Stimulated activated naive CD4-positive, alpha-beta T cell treated with Interleukin-2 at 50 U/mL for 16 hours (primary cell): ENCODE results near the gene SCIMP.
"Not testable (repeated sequence)": the region's sequence is repeated elsewhere in the genome, so short reads cannot be mapped to it uniquely, and the experiment has no call there.

Source experiments
- DNase-seq: peaks from one replicate; lab custom pipeline; 2025; lab: John Stamatoyannopoulos, UW

The SCIMP gene

DNA sequence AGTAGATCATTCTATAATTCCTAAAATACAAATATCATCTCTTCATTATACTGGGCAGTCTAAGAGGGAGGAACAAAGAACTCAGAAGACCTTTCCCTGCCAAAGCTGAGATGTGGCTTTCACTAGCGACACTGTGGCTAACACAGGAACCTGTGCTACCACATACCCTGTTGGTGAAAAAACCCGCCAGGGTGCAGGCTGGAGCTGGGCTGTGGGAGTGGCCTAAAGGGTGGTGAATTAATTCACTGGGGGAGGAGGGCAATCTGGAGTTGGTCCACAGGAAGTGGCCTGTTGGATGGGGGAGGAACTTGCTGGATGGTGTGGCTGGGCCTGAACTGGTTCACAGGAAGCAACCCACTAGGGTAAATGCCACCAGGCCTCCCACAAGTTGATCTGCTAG is 50.4 kb downstream of the SCIMP start:
- no peak for DNase-seq

DNA sequence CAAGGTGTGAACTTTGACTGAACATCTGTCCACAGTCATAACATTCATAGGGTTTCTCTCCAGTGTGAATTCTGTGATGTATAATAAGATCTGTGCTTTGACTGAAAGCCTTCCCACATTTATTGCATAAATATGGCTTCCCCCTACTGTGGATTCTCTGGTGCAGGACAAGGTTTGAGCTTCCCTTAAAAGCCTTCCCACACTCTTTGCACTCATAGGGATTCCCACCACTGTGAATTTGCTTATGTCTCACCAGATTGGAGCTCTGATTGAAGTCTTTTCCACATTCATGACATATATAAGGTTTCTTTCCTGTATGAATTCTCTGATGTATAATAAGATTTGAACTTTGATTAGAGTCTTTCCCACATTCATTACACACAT is 51.3 kb downstream of the SCIMP start:
- no peak for DNase-seq

DNA sequence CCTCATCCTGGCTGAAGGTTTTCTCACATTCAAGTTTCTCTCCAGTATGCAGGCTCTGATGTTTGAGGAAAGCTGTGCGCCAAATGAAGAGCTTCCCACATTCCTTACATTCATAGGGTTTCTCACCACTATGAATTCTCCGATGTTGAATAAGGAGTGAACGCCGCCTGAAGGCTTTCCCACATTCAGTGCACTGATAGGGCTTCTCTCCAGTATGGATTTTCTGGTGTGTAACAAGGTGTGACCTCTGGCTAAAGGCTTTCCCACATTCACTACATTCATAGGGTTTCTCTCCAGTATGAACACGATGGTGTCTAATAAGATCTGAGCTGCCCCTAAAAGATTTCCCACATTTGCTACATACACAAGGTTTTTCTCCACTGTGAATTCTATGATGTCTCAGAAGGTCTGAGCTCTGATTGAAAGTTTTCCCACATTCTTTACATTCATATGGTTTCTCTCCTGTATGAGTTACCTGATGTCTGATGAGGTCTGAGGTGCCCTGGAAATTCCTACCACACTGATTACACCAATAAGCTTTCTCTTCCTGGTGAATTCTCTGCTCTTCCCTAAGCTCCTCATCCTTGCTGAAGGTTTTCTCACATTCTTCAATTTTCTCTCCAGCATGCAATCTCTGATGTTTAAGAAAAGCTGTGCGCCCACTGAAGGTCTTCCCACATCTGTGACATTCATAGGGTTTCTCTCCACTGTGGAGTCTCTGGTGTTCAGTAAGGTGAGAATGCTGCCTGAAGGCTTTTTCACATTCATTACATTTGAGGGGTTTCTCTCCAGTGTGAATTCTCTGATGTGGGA is 51.9 kb downstream of the SCIMP start:
- DNase-seq: no peak

DNA sequence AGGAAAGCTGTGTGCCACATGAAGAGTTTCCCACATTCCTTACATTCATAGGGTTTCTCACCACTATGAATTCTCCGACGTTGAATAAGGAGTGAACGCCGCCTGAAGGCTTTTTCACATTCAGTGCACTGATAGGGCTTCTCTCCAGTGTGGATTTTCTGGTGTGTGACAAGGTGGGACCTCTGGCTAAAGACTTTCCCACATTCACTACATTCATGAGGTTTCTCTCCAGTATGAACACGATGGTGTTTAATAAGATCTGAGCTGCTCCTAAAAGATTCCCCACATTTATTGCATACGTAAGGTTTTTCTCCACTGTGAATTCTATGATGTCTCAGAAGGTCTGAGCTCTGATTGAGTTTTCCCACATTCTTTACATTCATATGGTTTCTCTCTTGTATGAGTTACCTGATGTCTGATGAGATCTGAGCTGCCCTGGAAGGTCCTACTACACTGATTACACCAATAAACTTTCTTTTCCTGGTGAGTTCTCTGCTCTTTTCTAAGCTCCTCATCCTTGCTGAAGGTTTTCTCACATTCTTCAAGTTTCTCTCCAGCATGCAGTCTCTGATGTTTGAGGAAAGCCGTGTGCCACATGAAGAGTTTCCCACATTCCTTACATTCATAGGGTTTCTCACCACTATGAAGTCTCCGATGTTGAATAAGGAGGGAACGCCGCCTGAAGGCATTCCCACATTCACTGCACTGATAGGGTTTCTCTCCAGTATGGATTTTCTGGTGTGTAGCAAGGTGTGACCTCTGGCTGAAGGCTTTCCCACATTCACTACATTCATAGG is 53.0 kb downstream of the SCIMP start:
- DNase-seq: no peak

DNA sequence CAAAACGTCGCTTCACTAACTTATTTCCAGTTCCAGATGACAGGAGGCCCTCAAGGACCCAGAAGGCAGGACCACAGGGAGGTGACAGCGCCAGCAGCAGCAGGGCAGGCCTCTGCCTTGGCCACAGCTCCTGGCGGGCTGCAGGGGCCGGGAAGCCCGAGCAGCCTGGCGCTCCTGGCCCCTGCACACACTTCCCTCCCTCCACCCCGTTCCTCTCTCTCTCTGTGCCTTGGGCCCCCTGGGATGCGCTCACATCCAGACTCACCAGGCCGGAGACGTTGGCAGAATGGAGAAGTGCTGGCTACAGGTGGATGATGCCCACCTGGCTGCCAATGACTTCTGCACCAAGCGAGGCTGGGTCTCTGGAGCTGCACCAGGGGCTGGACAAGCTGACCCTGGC is 55.7 kb downstream of the SCIMP start:
- DNase-seq: no peak

DNA sequence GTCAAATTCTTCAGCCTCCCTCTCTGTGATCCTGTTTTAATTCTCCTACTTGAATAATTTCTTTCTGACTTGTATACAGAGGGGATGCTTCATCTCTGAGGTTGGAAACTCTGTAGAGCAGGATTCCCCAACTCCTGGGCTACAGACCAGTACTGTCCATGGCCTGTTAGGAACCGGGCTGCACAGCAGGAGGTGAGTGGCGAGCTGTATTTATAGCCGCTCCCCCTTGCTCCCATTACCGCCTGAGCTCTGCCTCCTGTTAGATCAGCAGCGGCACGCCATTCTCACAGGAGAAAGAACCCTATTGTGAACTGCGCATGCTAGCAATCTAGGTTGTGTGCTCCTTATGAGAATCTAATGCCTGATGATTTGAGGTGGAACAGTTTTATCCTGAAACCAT is 59.6 kb downstream of the SCIMP start:
- DNase-seq: not testable (repeated sequence)

DNA sequence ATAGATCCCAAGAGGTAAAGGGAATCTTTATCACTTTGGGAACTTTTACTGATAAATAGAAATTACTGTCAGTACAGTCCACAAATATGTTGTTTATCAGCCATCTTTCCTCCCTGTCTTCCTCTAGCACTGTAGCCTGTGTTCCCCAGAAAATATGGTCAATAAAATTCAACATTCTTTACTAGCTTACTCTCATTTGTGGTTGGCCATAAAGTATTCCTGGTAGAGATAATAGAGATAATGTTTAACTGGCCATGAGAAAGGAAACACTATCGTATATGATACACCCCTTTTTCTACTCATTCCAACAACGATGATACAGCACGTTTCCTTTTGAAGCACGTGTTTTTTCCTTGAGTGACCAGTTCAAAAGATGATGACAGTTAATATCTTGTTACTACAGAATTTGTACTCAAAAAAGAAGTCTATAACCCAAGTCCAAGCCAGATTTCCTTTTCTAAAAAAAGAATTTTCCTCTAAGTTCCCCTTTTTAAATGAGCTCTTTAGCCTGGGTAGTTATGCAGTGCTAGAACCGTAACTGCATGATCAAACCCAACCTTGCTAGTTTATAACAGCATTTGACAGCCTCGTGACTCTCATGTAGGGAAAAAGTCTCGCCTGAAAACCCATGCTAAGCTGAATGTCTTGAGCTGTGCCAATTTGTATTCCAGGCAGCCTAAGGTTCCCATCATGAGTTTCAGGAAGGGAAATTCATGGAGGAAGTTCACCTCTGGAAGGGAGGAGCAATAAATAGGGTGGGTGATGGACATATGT is 68.7 kb downstream of the SCIMP start:
- not testable (repeated sequence) for DNase-seq

DNA sequence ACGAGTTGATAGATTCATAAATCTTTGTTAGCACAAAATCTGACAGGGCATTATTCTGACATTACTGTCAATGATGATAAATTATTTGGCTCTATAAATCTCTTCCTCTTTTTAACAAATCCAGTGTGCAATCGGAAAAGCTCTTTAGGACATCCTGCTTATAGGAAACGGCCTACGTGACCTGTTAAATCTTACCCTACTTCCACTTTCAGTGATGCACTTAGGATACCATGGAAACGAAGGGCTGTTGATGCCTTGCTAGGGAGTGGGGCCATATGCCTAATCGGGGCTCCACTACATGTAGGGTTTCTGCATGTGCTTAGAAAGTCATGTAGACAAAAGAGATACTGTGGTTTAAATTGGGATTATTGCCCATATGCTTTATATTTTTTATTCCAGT is 70.2 kb downstream of the SCIMP start:
- DNase-seq: no peak

DNA sequence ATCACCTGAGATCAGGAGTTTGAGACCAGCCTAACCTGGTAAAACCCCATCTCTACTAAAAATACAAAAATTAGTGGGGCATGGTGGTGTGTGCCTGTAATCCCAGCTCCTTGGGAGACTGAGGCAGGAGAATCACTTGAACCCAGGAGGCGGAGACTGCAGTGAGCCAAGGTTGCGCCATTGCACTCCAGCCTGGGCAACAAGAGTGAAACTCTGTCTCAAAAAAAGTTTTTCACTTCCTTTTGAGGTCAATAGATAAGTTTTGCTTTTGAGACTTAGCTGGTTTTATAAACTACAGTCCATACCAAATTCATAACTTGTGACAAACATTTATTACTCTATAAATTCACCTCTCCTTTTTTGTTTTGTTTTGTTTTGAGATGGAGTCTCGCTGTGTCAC is 72.9 kb downstream of the SCIMP start:
- DNase-seq: not testable (repeated sequence)

DNA sequence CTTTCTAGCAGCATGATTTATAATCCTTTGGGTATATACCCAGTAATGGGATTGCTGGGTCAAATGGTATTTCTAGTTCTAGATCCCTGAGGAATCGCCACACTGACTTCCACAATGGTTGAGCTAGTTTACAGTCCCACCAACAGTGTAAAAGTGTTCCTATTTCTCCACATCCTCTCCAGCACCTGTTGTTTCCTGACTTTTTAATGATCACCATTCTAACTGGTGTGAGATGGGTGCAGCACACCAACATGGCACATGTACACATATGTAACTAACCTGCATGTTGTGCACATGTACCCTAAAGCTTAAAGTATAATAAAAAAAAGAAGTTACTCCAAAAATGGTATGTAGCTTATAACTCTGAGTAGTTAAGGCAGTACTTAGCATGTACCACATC is 74.0 kb downstream of the SCIMP start:
- DNase-seq: not testable (repeated sequence)
